C4-2B (cell line): Measurements from ENCODE around the gene KCNQ1OT1.

Experiments
- H3K27ac ChIP-seq: fragments of 450-650 bp; 2 replicates; pipeline ENCODE4 v1.5.1; 2017
- ZFX ChIP-seq: fragments of 450-650 bp; IDR thresholded peaks from 2 replicates; pipeline ENCODE4 v1.6.1; 2017
- TF ChIP-seq, protein P1 (sequence below): fragments of 450-650 bp; conservative IDR thresholded peaks from 2 replicates; pipeline ENCODE4 v1.5.1; 2017; ENCODE audit warnings: mild to moderate bottlenecking

KCNQ1OT1 gene

DNA sequence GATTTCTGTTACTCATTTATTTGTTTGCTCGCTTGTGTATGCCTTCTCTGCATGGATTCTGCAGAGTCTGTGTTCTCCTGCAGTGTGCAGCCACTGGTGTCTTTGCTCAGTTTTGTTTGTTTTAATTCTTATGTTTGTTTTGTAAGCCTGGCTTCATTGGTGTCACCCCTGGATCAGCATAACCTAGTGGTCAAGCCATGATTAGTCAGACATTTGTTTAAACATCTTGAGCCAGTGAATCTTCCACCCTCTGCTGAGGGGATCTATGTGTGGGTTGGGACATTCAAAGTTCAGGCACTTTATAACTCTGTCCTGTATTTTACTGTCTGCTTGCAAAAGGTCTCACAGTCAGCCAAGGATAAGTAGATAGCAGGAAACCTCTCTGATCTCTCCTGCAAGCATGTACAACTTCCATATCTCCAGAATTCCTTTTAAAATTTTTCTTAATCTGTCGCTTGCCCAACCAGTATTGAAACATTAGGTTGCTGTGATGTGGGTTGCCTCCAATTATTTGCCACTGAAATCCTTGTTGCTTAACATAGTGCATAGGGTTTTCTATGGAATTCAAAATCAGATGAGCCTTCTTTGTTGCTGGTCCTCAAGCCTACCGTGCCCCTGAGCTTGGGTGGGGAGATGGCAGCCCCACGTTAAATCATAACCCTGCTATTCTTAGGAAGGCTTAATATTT is 86.8 kb downstream of the KCNQ1OT1 start:
- no peak overlapping the region for H3K27ac ChIP-seq
- TF ChIP-seq, protein P1, sequence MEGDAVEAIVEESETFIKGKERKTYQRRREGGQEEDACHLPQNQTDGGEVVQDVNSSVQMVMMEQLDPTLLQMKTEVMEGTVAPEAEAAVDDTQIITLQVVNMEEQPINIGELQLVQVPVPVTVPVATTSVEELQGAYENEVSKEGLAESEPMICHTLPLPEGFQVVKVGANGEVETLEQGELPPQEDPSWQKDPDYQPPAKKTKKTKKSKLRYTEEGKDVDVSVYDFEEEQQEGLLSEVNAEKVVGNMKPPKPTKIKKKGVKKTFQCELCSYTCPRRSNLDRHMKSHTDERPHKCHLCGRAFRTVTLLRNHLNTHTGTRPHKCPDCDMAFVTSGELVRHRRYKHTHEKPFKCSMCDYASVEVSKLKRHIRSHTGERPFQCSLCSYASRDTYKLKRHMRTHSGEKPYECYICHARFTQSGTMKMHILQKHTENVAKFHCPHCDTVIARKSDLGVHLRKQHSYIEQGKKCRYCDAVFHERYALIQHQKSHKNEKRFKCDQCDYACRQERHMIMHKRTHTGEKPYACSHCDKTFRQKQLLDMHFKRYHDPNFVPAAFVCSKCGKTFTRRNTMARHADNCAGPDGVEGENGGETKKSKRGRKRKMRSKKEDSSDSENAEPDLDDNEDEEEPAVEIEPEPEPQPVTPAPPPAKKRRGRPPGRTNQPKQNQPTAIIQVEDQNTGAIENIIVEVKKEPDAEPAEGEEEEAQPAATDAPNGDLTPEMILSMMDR, result peak; percentile 20
- TF ChIP-seq ZFX, result no peak

DNA sequence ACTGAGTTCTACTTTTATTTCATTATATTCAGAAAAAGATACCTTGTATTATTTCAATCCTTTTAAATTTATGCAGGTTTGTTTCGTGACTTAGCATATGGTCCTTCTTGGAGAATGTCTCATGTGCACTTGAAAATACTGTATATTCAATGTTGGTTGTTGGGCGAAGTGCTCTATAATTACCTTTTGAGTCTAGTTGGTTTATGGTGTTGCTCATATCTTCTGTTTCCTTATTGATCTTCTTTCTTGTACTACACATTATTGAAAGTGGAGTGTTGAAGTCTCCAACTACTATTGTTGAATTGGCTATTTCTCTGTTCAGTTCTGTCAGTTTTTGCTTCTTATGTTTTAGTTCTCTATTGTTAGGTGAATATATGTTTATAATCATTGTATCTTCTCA is 90.4 kb downstream of the KCNQ1OT1 start:
- TF ChIP-seq ZFX, result no peak
- TF ChIP-seq, protein P1, result no peak
- H3K27ac ChIP-seq, result no peak overlapping the region

DNA sequence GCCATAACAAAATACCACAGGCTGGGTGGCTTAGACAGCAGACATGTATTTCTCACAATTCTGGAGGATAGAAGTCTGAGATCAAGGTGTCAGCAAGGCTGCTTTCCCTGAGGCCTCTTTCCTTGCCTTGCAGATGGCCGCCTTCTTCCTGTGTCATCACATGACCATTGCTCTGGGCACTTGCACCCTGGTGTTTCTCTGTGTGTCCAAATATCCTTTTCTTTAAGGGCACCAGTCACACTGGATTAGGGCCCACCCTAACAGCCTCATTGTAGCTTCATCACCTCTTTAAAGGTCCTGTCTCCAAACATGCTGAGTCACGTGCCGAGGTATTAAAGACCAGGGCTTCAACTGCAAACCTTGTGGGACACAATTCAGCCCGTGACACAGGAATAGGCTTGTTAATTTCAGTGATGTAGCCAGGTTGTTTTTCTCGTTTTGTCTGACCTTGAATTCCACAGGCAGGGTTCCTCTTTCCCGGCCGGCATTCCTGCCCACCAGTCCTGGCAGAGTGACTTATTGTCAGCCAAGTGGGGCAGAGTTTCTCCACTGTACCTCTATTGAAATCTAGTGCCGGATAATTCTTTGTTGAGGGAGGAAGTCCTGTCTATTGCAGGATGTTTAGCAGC is 100.1 kb downstream of the KCNQ1OT1 start:
- no peak overlapping the region for H3K27ac ChIP-seq
- TF ChIP-seq, protein P1, result no peak
- TF ChIP-seq ZFX, result no peak

DNA sequence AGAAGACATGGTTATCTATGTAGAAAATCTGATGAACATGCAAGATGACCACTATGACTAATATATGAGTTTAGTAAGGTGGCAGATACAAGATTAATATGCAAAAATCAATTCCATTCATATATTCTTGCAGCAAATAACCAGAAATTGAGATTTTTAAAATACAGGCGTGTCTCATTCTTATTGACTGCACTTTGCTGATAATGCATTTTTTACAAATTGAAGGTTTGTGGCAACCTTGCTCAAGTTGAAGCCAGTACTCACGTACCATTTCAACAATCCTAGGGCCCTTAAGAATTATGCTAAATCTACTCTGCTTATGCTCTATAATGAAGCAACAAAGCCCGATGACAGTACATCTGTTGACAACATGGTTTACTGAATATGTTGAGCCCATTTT is 104.6 kb downstream of the KCNQ1OT1 start:
- no peak for TF ChIP-seq ZFX
- TF ChIP-seq, protein P1, result no peak
- no peak overlapping the region for H3K27ac ChIP-seq

DNA sequence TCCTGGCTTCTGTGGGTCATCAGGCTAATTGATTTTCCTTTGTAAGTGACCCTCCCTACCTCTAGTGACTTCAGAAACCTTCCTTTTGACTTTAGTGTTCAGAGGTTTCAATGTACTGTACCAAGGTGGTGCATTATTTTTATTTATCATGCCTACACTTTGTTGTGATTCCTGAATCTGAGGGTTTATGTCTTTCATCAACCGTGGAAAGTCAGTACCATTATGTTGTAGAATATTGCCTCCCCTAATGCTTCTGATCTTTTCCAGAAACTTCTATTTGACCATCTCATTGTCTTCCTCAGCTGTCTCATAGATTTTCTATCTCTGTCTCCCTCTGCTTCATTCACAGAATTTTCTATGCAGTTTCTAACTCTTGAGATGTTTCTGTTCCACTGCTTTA is 105.5 kb downstream of the KCNQ1OT1 start:
- TF ChIP-seq, protein P1, result no peak
- TF ChIP-seq ZFX, result no peak
- H3K27ac ChIP-seq, result no peak overlapping the region

DNA sequence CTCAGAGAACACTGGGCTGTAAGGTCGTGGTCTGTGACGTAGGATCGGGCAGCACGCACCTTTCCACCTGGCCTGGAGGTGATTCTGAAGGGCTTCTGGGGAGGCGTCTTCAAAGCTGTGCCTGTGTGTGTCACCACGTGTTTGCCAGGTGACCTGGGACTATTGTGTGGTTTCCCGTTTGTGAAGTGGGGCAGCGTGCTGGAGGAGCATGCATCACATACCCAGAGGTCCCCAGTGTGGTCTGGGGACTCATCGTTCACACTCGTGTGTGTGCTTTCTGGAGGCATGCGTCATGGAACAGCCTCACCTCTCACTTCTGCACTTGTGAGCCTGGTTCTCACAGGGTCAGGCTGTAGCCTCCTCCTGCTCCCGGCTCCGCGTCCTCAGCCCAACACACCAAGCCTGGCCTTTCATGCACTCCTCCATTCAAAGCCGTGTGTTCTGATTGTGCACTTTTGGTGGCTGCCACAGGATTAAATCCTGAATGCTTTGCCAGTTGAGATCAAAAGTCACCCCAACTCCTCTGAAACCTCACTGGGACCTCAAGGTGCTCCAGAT is 106.3 kb downstream of the KCNQ1OT1 start:
- H3K27ac ChIP-seq, result no peak overlapping the region
- TF ChIP-seq, protein P1, result no peak
- no peak for TF ChIP-seq ZFX
